Activated CD4-positive, alpha-beta memory T cell treated with anti-CD3 and anti-CD28 coated beads for 36 hours (primary cell): ENCODE measurements around the gene PGLYRP3. TPM values are rescaled to one million over a fixed set of nuclear protein-coding genes. Genes with fewer than 3 reads are reported as not detected.

Source experiments
- total RNA-seq, 2 experiments: library from RNA; stranded (reverse); gene quantifications; one replicate each; pipeline ENCODE4 v1.2.3, GENCODE V29; 2021

PGLYRP3 gene
- total RNA-seq, 2 experiments from 2014 or later = not detected

Other genes with a start within 250 kb of the PGLYRP3 start
- not detected for gene SPRR2B, start 241.3 kb downstream of the PGLYRP3 start, total RNA-seq
- gene SPRR2E, start 218.4 kb downstream of the PGLYRP3 start, total RNA-seq = not detected
- not detected for gene SPRR2F, start 199.4 kb downstream of the PGLYRP3 start, total RNA-seq
- not detected for gene SPRR2G, start 162.1 kb downstream of the PGLYRP3 start, total RNA-seq
- gene LELP1, start 109.5 kb downstream of the PGLYRP3 start, total RNA-seq = not detected
- not detected for gene PRR9, start 95.4 kb downstream of the PGLYRP3 start, total RNA-seq
- under 1 TPM in 1 of 2 experiments, not detected in 1; 0.19 TPM for gene LORICRIN, start 53.3 kb downstream of the PGLYRP3 start, total RNA-seq
- gene PGLYRP4, start 35.9 kb upstream of the PGLYRP3 start, total RNA-seq = not detected
- not detected for gene S100A9, start 44.9 kb upstream of the PGLYRP3 start, total RNA-seq
- not detected for gene S100A12, start 62.7 kb upstream of the PGLYRP3 start, total RNA-seq
- not detected for gene S100A8, start 78.1 kb upstream of the PGLYRP3 start, total RNA-seq
- gene S100A7A, start 103.6 kb upstream of the PGLYRP3 start, total RNA-seq = not detected
- not detected for gene S100A7, start 147.7 kb upstream of the PGLYRP3 start, total RNA-seq
- 100 to 1,000 TPM; 503 to 513 TPM for gene S100A6, start 223.0 kb upstream of the PGLYRP3 start, total RNA-seq
- gene S100A5, start 228.0 kb upstream of the PGLYRP3 start, total RNA-seq = 1 to 10 TPM; 3.3 to 4.0 TPM
- 100 to 1,000 TPM; 352 to 382 TPM for gene S100A4, start 232.9 kb upstream of the PGLYRP3 start, total RNA-seq
- gene S100A3, start 236.3 kb upstream of the PGLYRP3 start, total RNA-seq = not detected